ENCODE results near the gene CEP44.

CEP44 gene

DNA sequence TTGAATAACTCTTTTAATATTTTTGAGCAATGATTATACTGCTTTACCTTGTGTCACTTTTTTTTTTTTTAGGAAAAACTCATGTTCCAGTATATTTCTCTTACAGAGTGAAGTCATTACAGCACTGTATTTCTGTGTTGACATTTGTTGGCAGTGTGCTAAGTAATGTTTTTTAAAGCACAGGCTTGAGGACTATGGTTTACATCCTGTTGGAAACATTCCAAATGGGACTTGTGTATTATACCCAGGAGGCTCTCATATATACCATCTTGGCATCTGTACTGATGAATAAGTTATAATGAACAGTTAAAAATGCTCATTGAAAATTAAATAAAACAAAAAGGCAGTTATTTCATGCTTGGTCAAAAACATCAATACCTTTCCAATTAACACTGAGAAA is 33.8 kb downstream of the CEP44 start:
- DNase-seq (ENCODE audit: low read depth): peak; percentile 56
- no peak overlapping the region for H3K4me3 ChIP-seq (ENCODE audit: control insufficient read depth, low read depth, low read length)
- TF ChIP-seq, protein P1, sequence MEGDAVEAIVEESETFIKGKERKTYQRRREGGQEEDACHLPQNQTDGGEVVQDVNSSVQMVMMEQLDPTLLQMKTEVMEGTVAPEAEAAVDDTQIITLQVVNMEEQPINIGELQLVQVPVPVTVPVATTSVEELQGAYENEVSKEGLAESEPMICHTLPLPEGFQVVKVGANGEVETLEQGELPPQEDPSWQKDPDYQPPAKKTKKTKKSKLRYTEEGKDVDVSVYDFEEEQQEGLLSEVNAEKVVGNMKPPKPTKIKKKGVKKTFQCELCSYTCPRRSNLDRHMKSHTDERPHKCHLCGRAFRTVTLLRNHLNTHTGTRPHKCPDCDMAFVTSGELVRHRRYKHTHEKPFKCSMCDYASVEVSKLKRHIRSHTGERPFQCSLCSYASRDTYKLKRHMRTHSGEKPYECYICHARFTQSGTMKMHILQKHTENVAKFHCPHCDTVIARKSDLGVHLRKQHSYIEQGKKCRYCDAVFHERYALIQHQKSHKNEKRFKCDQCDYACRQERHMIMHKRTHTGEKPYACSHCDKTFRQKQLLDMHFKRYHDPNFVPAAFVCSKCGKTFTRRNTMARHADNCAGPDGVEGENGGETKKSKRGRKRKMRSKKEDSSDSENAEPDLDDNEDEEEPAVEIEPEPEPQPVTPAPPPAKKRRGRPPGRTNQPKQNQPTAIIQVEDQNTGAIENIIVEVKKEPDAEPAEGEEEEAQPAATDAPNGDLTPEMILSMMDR (conservative IDR thresholded peaks at IDR 0.05; ENCODE audit: control insufficient read depth, insufficient read depth, low read depth, low read length): no peak

DNA sequence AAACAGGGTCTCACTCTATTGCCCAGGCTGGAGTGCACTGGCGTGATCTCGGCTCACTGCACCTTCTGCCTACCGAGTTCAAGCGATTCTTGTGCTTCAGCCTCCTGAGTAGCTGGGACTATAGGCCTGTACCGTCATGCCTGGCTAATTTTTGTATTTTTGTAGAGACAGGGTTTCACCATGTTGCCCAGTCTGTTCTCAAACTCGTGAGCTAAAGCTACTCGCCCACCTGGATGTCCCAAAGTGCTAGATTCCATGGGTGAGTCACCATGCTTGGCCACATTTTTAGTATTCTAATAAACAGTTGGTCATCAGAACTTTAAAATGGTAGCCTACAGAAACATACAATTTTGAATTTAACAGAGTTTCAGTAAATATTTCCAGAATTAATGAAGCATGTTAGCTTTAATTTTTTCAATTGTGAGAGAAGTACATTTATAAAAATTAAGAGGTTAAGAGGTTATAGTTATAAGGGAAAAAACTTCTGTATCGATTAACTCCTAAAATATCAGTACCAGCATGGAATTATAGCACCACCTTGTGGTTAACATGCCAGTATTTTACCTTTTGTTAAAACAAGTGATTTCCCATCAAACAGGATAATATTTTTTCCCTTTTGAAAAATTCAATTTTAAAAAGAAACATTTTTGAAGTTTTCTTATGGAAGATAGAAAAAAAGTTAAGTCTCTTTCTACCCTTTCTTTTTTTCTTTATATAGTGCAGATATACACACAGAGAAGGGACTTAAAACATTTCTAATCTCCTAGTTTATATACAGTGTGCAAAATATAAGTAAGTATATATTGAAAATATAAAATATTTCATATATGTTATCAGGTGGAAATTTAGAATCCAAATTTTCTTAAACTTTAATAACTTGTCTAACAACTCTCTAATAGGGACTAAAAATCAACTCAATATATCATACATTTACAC is 35.4 kb downstream of the CEP44 start:
- DNase-seq (ENCODE audit: low read depth): peak; percentile 66
- TF ChIP-seq, protein P1 (conservative IDR thresholded peaks at IDR 0.05; ENCODE audit: control insufficient read depth, insufficient read depth, low read depth, low read length): peak; percentile 84
- no peak overlapping the region for H3K4me3 ChIP-seq (ENCODE audit: control insufficient read depth, low read depth, low read length)

DNA sequence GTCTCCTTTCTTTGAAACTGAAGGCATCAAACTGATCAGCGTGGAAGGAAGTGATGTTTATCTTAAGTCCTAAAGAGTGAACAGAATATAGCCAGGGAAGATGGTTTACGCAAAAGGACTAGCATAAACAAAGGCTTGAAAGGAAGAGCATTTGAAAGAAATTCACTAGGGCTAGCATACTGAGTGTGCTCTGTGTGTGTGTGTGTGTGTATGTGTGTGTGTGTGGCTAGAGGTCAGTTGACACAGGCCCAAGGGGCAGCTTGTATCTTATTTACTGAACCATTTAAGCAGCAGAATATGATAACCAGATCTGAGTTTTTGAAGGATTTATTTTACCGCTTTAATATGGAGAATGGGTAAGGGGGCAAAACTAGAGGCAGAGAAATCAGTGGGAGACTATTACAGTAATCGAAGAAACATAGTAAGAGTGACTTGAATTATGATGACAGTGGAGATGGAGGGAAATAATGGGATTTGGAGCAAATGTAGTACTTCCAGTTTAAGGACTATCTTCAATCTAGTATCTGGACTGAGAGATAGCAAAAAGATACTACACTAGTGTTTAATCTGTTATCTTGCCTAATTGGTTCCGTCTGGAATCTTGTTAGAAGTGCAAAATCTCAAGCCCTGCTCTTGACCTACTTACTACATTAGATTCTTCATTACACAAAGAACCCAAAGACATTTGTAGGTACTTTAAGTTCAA is 36.9 kb downstream of the CEP44 start:
- TF ChIP-seq, protein P1 (conservative IDR thresholded peaks at IDR 0.05; ENCODE audit: control insufficient read depth, insufficient read depth, low read depth, low read length): no peak
- no peak overlapping the region for H3K4me3 ChIP-seq (ENCODE audit: control insufficient read depth, low read depth, low read length)
- DNase-seq (ENCODE audit: low read depth): no peak

- H3K4me3 ChIP-seq (ENCODE audit: control insufficient read depth, low read depth, low read length): no peak overlapping the region
- TF ChIP-seq, protein P1 (conservative IDR thresholded peaks at IDR 0.05; ENCODE audit: control insufficient read depth, insufficient read depth, low read depth, low read length): no peak
- peak; percentile 66 for DNase-seq (ENCODE audit: low read depth)
These were observed 40.5 kb downstream of the CEP44 start for GRCh38 chr4:174324236-174324635.

DNA sequence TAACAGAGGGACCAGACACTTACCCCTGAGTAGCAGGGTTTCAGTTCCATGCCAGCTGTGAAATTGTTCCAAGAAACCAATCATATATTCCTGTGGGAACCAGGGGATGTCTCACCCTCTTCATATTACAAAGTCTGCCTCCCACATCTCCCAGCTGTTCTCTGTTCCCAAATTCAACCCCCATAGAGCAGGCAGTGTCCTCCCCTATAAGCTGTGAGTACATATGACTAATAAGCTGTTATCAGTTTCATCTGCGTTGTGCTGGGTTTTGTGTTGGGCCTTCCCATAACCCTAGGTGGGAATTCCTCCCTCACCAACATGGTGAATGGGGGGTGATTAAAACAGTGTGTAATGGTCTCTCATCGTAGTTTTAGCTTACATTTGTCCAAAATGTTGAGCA is 41.0 kb downstream of the CEP44 start:
- H3K4me3 ChIP-seq (ENCODE audit: control insufficient read depth, low read depth, low read length): no peak overlapping the region
- DNase-seq (ENCODE audit: low read depth): peak; percentile 94
- TF ChIP-seq, protein P1 (conservative IDR thresholded peaks at IDR 0.05; ENCODE audit: control insufficient read depth, insufficient read depth, low read depth, low read length): no peak

GRCh38 chr4:174332741-174333493 is 49.2 kb downstream of the CEP44 start:
- peak; percentile 53 for DNase-seq (ENCODE audit: low read depth)
- TF ChIP-seq, protein P1 (conservative IDR thresholded peaks at IDR 0.05; ENCODE audit: control insufficient read depth, insufficient read depth, low read depth, low read length): no peak

More at GRCh38 chr4:174332741-174333493, 49.2 kb downstream of the CEP44 start:
- H3K4me3 ChIP-seq (ENCODE audit: control insufficient read depth, low read depth, low read length): no peak overlapping the region

Measured in fibroblast of mammary gland (primary cell).